Measurements from ENCODE around the gene HBG2.
"Not testable (repeated sequence)": the region's sequence is repeated elsewhere in the genome, so short reads cannot be mapped to it uniquely, and the experiment has no call there.

The HBG2 gene

GRCh38 chr11:5267033-5267563 is 12.5 kb upstream of the HBG2 start:
- DNase-seq, result no peak
- Histone ChIP-seq H3K4me1 (no peaks in the 10 kb centered on the region), H3K27me3 (no peaks in the 10 kb centered on the region), H3K9me3 (no peaks in the 10 kb centered on the region), H3K36me3 (no peaks in the 10 kb centered on the region), H3K4me3 (ENCODE audit: low read depth, low read length) (no peak overlapping the region)
- no peak for TF ChIP-seq CTCF (IDR thresholded peaks at IDR 0.05; ENCODE audit: low read depth, low read length)

- Histone ChIP-seq H3K9me3 (no peaks in the 10 kb centered on the region), H3K27me3 (no peaks in the 10 kb centered on the region), H3K36me3 (no peaks in the 10 kb centered on the region), H3K4me3 (ENCODE audit: low read depth, low read length) (no peak overlapping the region), H3K4me1 (no peaks in the 10 kb centered on the region)
- TF ChIP-seq CTCF (IDR thresholded peaks at IDR 0.05; ENCODE audit: low read depth, low read length), result no peak
- no peak for DNase-seq
Measured at GRCh38 chr11:5266609-5267008, 12.0 kb upstream of the HBG2 start.

GRCh38 chr11:5265832-5266231 is 11.3 kb upstream of the HBG2 start:
- TF ChIP-seq CTCF (IDR thresholded peaks at IDR 0.05; ENCODE audit: low read depth, low read length), result no peak
- Histone ChIP-seq H3K9me3 (no peaks in the 10 kb centered on the region), H3K4me1 (no peaks in the 10 kb centered on the region), H3K36me3 (no peaks in the 10 kb centered on the region), H3K4me3 (ENCODE audit: low read depth, low read length) (no peak overlapping the region), H3K27me3 (no peaks in the 10 kb centered on the region)
- DNase-seq, result no peak

- no peak for DNase-seq
- Histone ChIP-seq H3K27me3 (no peaks in the 10 kb centered on the region), H3K4me3 (ENCODE audit: low read depth, low read length) (no peak overlapping the region), H3K36me3 (no peaks in the 10 kb centered on the region), H3K4me1 (no peaks in the 10 kb centered on the region), H3K9me3 (no peaks in the 10 kb centered on the region)
- no peak for TF ChIP-seq CTCF (IDR thresholded peaks at IDR 0.05; ENCODE audit: low read depth, low read length)
Measured at GRCh38 chr11:5258543-5259262, 4.1 kb upstream of the HBG2 start.

- H3K4me1 ChIP-seq, result no peaks in the 10 kb centered on the region
- DNase-seq, result no peak
- no peaks in the 10 kb centered on the region for H3K27me3 ChIP-seq
- no peak for TF ChIP-seq CTCF (IDR thresholded peaks at IDR 0.05; ENCODE audit: low read depth, low read length)
- H3K9me3 ChIP-seq, result no peaks in the 10 kb centered on the region
- no peak overlapping the region for H3K4me3 ChIP-seq (ENCODE audit: low read depth, low read length)
- H3K36me3 ChIP-seq, result no peaks in the 10 kb centered on the region
Measured at GRCh38 chr11:5257296-5257695, 2.7 kb upstream of the HBG2 start.

- H3K27me3 ChIP-seq; H3K4me3 ChIP-seq (ENCODE audit: low read depth, low read length); DNase-seq: not testable (repeated sequence)
Measured at GRCh38 chr11:5254023-5254422, 558 bp downstream of the HBG2 start.

GRCh38 chr11:5253440-5253839 is 1.1 kb downstream of the HBG2 start:
- H3K36me3 ChIP-seq, result not testable (repeated sequence)

More at GRCh38 chr11:5254023-5254422, 558 bp downstream of the HBG2 start:
- not testable (repeated sequence) for H3K9me3 ChIP-seq, H3K36me3 ChIP-seq, H3K4me1 ChIP-seq

More at GRCh38 chr11:5253440-5253839, 1.1 kb downstream of the HBG2 start:
- H3K4me1 ChIP-seq; H3K4me3 ChIP-seq (ENCODE audit: low read depth, low read length); H3K27me3 ChIP-seq; DNase-seq; H3K9me3 ChIP-seq: not testable (repeated sequence)
